CD4-positive, alpha-beta T cell treated with Interferon gamma for 1 hour (primary cell): Measurements from ENCODE around the gene LYPD3.
"Not testable (repeated sequence)": the region's sequence is repeated elsewhere in the genome, so short reads cannot be mapped to it uniquely, and the experiment has no call there.

Experiments used
- DNase-seq: peaks from one replicate; pipeline ENCODE4 v3.0.0-alpha.2; 2020

Gene LYPD3

DNA sequence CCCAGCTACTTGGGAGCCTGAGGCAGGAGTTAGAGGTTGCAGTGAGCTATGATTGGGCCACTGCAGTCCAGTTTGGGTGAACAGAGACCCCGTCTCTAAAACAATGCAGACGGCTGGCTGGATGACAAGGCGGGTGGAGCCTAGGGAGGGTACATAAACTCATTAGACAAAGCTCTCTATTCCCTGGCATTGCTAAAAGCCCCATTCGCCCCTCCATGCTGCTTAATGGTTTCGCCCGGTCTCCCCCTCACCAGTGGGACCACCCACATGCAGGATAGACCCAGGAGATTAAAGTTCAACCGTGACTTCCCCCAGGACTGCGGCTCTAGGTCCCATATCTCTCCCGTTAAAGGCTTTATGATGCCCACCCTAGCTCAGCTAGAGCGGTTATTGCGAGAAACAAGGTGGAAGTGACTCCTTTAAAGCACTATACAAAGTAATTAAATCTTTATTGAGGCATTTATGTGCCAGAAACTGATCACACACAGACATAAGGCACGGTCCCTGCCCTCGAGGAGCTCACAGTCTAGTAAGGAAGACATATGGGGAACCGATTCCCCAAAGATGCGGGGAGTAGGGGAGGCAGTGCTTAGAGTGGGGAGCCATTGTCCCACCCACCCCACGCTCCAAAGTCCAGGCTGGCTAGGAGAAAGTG, 4.9 kb downstream of the LYPD3 start:
- no peak for DNase-seq

DNA sequence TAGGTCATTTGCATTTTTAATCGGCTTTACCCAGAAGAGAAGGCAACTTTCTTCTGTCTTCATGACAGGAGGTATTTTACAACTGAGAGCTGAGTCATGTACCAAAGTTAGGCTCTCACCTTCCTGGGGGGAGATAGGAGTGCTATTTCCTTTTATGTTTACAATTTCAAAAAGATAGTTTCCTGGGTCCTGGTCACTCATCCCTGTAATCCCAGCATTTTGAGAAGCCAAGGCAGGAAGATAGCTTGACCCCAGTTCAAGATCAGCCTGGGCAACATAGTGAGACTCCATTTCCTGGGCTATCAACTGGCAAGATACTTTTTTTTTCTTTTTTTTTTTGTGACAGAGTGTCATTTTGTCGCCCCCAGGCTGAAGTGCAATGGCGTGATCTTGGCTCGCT, 7.6 kb downstream of the LYPD3 start:
- DNase-seq, result no peak

DNA sequence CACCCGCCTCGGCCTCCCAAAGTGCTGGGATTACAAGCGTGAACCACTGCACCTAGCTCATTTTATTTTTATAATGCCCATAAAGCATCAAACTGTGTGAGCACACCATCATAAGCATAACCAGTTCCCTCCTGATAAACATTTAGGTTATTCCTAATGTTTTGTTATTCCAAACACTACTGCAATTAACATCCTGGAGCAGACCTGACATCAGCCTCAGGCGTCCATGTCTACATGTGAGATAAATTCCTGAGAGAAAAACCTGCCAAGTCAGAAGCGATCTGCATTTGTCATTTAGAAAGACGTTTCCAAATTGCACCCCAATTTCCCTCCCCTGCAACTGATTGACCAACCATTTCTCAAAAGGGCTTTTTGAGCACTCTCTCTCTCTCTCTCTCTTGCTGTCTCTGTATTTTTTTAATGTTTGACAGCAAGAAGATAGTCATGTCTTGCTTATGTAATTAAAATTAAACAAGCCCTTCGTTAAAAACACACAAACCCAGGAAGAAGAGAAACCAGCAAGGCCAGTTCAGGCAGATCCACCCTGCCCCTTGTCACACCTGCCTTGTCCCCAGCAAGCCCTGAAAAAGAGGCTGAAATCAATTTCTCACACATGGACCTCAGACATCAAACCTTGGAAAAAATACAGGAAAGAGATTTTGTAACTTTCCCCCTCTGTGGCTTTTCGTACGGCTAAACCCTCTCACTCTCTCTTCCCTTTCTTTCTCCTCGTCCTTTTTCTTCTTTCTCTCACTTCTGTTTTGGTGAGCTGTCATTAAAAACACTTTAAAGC, 9.9 kb downstream of the LYPD3 start:
- no peak for DNase-seq

DNA sequence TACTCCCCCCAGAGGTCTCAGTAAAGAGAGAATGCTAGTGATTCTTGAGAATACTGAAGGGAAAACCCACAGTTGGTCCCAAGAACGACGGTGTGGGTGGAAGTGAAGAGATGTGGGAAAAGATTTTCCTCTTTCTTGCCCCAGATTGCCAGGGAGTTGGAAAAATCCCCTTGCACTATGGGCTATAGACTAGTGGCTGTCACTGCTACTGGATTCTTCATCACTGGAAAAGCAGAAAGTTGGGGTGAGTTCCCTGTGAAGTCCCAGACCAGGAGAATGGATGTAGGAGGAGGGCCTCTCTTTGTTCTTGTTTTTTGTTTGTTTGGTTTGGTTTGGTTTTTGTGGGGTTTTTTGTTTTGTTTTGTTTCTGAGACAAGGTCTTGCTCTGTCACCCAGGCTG, 11.4 kb downstream of the LYPD3 start:
- DNase-seq, result no peak

DNA sequence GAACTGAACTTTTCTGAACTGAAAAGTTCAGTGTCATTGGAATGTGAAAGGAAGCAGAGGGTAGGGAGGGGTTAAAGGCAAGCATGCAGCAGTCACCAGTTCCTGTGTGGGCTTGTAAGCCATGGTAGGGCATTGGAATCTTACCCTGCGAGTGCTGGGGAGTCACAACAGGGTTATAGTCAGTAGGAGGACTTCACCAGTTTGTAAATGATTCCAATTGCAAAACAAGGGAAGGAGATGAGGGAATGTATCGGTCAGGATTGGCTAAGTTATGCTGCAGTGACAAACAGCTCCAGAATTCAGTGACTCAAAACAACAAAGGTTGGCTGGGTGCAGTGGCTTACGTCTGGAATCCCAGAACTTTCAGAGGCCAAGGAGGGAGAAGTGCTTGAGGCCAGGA, 12.8 kb downstream of the LYPD3 start:
- no peak for DNase-seq

DNA sequence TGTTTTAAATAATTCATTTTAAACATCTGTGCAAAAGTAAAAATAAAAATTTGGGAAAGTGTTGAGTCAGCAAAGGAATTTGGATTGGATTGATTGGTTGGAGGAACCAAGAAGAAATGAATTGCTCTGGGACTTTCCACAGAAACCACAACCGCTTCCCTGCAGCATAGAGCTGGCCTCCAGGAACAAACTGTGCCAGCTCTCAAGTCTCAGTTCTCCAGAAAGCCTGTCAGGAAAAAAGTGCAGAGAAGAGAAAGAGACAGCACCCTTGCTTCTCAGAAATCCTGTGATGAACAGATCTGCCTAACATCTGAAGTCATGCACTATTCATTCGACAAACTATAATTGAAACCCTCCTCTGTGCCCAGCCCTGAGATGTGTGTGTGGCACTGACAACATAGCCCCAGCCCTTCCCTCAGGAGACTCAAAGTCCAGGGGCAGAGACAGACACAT, 14.8 kb downstream of the LYPD3 start:
- DNase-seq, result no peak

DNA sequence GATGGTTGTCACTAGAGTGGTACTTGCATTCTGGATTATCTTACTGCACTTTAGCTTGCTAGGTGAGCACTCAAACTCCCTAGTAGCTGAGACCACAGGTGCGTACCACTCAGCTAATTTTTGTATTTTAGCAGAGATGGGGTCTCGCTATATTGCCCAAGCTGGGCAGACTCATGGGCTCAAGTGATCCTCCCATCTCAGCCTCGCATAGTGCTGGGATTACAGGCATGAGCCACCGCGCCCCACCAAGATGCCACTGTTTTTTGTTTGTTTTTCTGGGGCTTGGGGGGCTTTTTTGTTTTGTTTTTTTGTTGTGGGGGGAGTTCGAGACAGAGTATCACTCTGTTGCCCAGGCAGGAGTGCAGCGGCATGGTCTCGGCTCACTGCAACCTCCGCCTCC, 17.8 kb downstream of the LYPD3 start:
- DNase-seq, result no peak

DNA sequence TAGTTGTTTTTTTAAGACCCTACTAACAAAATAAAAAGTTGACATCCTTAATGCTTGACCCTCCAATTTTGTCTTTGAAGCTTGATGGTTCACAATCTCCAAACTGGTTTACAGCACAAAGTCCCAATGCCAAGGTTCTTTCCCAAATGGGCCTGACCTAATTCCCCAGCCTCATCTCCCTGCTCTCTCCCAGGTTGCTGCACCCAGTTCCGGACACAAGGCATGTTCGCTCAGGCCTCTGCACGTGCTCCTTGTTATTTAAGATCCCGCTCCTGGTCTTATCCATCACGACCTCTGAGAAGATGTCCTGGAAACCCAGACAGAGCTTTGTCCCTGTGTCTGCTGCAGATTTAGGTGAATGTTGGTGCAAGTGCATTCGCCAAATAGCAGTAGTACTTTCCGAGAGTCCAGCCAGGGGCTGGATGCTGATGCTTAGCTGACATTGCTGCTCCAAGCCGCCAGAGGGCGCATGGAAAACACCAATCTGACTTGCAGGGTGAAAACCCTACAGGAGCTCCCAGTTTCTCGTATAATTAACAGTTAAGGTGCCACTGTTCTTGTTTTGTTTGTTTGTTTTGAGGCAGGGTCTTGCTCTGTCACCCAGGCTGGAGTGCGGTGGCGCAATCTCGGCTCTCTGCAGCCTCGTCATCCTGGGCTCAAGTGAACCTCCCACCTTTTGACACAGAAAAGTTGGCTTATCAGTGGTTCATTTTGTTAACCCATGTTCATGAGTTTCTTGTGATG, 18.5 kb downstream of the LYPD3 start:
- peak; percentile 77 for DNase-seq

DNA sequence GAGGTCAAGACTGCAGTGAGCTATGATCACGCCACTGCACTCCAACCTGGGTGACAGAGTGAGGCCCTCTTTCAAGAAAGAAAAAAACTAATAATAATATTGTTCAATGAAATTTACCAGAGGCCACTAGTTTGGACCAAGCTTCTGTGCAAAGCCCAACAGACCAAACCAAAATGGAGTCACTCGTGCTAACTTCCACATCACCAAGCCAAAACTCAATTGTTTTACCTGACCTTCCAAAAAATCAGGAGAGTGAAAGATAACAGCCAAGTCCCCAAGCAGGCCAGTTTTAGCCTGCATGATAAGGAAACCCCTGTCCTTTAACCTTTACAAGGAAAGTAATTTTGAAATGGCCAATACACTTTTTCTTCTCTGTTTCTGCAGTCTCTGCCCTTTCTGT, 20.0 kb downstream of the LYPD3 start:
- no peak for DNase-seq

DNA sequence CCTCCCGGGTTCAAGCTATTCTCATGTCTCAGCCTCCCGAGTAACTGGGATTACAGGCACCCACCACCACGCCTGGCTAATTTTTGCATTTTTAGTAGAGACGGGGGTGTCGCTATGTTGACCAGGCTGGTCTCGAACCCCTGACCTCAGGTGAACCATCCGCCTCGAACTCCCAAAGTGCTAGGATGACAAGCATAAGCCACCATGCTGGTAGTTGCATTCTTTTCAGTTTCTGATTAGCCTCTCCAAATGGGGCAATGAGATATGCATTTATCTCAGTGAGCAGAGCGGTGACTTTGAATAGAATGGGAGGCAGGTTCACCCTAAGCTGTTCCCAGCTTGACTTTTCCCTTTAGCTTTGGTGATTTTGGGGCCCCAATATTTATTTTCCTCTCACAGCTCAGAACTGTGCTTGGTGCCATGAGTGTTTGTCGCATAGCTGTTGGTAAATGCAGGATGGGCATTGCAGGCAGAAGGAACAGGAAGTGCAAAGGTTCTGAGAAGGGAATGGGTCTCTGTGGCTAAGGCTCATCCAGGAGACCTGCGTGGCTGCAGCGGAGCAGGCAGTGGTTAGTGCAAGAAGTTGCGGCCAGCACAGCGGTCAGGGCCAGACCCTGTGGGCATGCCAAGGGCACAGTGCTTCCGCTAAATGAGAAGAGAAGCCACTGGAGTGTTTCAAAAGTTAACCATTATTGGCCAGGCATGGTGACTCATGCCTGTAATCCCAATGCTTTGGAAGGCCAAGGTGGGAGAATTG, 20.7 kb downstream of the LYPD3 start:
- DNase-seq, result no peak

DNA sequence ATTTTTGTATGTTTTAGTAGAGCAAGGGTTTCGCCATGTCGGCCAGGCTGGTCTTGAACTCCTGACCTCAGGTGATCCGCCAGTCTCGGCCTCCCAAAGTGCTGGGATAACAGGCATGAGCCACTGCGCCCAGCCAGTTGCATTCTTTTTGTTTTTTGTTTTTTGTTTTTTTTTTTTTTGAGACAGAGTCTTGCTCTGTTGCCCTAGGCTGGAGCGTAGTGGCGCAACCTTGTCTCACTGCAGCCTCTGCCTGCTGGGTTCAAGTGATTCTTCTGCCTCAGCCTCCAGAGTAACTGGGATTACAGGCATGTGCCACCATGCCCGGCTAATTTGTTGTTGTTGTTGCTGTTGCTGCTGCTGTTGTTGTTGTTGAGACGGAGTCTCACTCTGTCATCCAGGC, 21.3 kb downstream of the LYPD3 start:
- DNase-seq, result not testable (repeated sequence)

DNA sequence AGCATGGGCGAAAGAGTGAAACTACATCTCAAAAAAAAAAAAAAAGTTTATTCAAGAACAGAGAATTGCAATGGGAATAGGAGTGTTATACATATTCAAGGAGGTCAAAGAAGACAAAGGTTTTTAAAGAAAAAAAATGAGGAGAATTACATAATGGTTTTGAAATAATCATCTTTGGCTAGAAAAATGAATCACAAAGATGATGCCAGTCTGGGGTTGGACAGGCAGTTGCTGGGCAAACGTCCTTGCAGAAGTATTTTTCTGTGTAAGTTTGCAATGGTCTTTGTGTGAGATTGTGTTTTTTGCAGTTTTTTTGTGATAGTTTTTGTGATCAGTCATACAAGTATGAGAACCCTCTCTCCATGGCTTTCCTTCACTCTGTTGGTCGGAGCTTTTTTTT, 23.7 kb downstream of the LYPD3 start:
- DNase-seq, result no peak

DNA sequence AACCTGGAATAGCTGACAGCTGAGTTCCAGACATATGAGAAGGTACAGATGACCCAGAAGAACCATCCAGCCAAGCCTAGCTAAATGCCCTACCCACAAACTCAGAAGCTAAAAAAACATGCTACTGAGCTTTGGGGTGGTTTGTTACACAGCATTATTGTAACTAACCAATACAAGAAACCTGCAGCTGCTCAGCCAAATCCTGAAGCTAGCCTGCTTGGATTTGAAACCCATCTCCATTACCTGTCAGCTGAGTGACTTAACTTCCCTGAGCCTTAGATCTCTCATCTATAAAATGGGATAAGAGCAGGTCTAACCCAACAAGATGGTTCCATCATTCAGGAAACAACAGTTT, 25.7 kb downstream of the LYPD3 start:
- DNase-seq, result no peak

DNA sequence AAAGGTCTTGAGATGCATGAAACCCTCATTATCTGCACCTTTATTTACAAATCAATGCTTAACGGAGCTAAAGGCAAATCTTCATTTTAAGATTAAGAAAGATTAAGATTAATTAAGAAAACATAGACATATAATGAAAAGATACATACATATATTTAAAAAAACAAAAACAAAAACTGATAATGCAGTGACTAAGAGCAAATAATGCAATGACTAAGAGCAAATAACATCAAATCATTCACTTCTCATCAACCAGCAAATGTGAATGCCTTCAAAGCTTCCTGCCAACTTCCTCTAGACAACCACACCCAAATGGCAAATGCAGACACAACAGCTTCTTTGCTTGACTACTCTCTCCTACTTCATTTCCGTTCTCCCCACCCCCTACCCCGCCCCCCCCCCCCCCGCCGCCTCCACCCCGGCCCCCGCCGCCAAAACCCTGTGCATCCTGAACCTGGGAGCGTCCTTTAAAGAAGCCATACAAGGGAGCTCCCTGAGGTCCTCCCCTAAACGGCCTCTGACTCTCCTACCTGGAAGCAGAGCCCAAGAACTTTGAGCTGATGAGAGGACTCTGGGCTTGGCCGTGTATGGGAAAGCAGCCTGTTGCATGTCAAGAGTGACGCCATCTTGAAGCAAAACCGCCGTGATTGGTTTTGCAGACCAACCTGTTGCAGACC, 26.2 kb downstream of the LYPD3 start:
- DNase-seq, result peak; percentile 72

DNA sequence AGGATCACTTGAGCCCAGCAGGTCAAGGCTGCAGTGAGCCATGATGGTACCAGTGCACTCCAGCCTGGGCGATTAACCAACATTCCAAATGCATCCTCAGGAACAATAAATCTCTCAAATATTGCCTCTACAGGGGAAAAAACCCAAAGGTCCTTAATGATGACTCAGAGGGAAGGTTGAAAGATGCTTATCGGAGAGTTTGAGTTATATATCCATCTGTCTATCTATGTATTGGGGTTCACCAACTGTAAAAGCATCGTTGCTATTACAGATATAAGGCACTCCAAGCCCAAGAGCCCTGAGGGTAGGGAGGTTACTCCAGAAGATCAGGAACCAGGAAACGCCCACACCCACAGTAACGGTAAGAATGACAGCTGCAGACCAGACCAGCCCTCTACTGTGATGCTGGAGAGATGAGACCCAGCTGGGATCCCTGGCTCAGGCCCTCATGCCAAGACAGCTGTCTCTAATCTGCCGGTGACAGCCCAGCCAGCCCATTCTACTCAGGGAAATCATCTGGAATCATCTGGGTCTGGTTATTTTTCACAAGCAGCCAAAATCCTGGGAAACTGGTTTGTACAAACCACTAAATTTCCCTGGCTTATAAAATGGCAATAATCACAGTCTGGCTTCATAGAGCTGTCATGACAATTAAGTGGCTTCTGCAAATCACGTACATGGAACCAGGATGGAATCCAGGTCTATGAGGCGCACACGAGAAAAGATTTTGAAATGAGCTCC, 26.9 kb downstream of the LYPD3 start:
- DNase-seq, result no peak

DNA sequence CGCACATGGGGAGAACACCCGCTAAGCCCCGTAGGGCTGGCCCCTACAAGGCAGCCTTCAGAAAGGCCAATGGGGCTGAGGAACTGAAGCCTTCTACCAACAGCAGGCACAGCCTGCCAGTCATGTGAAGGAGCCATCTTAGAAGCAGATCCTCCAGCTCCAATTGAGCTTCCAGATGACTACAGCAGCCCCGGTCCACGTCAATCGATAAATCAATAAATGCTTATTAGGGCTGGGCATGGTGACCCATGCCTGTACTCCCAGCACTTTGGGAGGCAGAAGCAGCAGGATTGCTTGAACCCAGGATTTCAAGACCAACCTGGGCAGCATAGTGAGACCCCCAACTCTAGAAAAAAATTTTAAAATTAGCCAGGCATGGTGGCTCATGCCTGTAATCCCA, 27.7 kb downstream of the LYPD3 start:
- no peak for DNase-seq

DNA sequence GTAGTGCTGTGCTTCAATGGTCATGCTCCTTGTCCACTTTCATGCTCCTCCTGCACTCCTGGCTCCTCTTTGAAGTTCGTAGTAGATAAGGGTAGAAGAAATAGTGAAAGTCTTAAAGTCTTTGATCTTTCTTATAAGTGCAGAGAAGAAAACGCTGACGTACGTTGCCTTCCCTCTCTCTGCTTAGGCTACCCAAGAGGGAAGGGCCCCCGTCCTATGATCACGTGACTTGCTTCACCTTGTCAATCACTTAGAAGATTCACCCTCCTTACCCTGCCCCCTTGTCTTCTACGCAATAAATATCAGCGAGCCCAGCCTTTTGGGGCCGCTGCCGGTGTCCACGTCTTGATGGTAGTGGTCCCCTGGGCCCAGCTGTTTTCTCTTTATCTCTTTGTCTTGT, 28.1 kb downstream of the LYPD3 start:
- peak; percentile 37 for DNase-seq

DNA sequence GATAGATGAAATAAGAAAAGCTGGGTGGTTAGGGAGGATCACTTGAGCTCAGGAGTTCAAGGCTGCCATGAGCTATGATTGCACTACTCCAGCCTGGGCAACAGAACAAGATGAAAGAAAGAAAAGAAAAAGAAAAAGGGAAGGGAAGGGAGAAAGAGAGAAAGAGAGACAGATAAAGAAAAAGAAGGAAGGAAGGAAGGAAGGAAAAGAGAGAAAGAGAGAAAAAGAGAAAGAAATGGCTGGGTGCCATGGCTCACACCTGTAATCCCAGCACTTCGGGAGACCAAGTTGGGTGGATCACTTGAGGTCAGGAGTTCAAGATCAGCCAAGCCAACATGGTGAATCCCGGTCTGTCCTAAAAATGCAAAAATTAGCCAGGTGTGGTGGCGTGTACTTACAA, 29.6 kb downstream of the LYPD3 start:
- DNase-seq, result no peak

DNA sequence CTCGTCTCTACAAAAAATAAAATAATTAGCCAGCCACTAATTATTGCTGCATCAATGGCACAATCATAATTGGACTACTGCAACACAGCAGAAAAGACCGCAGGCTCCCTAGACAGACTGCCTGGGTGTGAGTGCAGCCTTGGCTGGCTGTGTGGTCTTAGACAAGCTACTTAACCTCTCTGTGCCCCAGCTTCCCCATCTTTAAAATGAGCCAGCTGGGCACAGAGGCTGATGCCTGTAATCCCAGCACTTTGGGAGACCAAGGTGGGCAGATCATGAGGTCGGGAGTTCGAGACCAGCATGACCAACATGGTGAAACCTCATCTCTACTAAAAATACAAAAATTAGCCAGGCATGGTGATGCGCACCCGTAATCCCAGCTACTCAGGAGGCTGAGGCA, 31.7 kb downstream of the LYPD3 start:
- no peak for DNase-seq

DNA sequence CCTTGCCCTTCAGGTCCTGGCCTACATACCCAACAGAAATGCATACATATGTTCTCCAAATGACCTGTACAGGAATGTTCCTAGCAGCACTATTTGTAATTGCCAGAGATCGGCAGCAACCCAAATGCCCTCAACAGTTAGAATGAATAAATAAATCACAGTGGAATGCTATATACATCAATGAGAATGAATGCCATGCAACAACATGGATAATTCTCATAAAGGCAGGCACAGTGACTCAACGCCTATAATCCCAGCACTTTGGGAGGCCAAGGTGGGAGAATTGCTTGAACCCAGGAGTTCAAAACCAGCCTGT, 32.1 kb downstream of the LYPD3 start:
- DNase-seq, result no peak

DNA sequence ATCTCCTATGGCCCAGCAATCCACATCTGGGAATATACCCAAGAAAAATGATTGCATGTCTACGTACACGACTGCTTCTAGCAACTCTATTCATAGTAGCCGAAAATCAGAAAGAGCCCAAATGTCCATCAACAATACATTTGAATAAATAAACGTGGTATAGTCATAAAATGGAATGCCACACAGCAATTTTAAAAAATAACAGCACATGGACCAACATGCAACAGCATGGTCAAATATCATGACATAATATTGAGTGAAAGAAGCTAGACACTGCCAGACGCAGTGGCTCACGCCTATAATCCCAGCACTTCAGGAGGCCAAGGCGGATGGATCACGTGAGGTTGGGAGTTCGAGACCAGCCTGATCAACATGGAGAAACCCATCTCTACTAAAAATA, 34.4 kb downstream of the LYPD3 start:
- no peak for DNase-seq

DNA sequence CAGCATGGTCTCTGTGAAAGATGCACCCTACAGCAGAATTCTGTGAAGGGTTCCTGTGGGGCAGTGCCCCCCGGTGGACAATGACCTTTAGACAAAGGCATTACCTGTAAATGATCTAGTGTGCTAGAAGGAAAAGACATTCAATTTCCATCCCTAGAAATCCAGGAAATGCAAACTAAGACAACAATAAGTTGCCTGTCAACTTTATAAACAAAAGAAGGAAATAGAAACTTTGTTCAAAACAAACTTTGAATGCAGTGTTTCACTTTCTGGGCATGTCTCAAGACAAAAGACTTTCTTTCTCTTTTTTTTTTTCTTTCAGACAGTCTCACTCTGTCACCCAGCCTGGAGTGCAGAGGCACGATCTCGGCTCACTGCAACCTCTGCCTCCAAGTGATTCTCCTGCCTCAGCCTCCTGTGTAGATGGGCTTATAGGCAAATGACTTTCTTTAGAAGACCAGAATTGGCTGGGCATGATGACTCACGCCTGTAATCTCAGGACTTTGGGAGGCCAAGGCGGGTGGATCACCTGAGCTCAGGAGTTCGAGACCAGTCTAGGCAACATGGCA, 35.2 kb downstream of the LYPD3 start:
- no peak for DNase-seq
